ENCODE data around the gene CACNA2D3.

The CACNA2D3 gene

DNA sequence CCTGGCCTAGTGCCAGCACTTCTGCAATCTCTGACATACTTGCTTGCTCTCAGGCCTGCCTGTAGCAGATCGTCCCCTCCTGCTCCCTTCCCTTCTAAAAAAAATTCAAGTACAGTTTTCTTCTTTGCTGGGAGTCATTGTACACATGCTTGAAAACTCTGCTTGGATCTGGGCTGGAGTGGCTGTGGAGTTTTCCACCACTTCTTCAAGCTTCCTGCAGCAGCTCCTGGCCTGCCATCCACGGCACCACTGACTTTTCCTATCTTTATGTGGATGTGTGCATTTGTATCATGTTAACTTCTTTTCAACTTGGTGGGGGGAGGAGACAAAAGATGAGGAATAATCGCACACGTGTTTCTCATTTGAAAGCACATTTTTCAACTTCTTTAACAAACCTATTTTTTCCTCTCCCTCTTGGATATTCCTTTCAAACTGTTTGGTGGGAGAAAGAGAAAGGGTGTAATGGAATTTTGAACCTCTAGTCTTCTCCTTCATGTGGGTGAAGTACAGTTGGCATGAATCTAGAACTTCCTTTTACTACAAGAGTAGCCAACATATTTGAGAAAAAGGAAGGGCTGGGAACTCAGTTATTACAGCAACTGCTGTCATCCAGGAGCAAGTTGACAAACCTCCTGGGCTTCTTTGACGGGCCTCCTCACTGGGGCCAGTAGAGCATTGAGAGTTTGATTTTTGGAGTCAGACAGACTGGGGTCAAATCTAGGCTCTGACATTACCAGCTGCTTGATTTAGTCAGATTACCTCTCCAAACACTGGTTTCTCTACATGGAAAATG, 866.7 kb downstream of the CACNA2D3 start:
- DNase-seq: no peak

DNA sequence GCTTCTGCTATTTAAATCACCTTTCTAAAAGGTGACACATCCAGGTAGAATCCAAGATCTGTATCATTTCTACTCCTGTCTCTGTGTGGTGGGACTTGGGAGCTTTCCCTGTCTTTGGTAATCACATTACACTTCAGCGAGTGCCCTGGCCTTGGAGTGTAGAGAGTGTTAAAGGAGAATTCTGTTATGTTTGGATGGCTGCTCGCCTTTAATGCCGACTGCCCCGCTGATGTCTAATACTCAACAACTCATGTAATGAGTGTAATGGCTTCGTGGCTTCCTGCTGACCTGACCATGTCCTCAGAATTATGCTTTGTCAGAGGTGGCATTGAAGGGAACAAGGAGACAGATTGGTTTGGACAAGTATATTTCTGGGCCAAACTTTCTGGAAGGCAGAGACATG, 871.8 kb downstream of the CACNA2D3 start:
- no peak for DNase-seq

- DNase-seq: no peak
Measured at GRCh38 chr3:54999159-54999558, 876.8 kb downstream of the CACNA2D3 start.

- DNase-seq: no peak
Measured at GRCh38 chr3:54999811-55000210, 877.5 kb downstream of the CACNA2D3 start.

DNA sequence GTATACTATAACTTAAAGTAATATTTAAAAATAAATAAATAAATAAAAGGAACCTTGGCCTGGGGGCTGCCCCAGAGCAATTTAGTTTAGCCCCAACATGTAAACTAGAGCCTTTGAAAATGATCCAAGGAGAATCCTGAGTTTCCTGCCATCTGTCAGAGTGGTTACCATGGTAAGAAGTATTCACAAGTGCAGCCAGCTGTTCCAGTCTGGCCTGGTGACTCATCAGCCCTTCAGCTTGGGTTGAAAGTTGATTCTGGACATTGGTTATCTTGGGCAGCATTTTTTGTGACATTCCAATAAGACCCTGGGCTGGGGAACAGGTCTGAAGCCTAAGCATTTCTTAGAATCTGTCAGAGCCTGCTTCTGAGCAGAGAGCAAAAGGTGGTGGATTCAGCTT, 878.2 kb downstream of the CACNA2D3 start:
- DNase-seq: no peak

GRCh38 chr3:55000953-55001352, 878.6 kb downstream of the CACNA2D3 start:
- DNase-seq: no peak

- DNase-seq: no peak
Measured at GRCh38 chr3:55002416-55002930, 880.1 kb downstream of the CACNA2D3 start.

- no peak for DNase-seq
Measured at GRCh38 chr3:55006244-55006676, 883.9 kb downstream of the CACNA2D3 start.

DNA sequence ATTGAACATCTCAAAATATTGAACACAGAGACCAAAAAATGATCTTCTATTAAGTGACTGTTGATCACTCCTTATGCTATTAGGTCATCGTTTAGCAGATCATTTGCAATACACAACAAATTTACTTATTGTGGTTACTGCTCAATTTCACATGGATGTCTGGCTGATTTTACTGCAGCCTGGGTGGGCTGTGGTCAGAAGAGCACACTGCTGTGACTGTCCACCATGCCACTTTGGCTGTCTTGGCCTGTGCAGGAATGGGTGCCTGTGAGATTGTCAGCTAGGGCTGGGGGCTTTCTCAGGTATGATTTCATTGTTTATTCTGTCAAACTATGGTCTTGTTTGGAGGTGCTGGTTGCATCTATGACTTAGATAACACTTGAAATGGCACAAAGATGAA, 885.6 kb downstream of the CACNA2D3 start:
- DNase-seq: no peak

- DNase-seq: no peak
Measured at GRCh38 chr3:55009372-55009771, 887.0 kb downstream of the CACNA2D3 start.

GRCh38 chr3:55012091-55012490, 889.7 kb downstream of the CACNA2D3 start:
- no peak for DNase-seq

DNA sequence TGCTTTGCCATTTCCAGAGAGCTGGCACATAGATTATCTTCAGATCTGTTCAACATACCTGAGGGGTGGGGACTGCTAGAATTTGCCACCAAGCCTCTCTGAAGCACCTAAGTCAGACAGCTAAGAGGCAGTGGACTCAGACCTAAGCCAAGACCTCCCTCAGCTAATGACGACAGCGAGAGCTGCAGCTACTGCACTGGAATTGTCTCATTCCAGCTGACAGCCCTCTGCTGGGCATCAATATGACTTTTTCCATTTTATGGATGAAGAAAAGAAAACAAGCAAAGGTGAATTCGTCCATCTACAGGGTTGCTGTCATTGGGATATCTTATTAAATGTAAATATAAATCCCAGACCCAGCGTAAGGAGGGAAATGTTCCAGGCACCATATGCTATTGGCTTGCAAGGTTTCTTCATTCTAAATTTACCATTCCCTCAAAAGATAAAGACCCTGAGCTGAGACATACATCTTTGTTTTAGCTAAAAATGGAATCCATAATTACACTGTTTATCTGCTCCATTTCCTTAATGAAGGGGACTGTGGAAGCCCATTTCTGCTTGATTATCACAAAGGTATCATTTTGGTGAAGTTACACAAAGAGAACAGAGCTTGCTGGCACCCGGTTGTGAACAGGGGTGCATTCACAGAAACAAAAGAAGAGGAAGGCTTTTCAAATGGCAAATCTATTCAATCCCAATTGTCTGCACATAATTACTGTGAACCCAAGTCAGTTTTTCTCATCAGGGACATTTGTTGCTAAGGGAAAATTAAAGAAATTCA, 891.0 kb downstream of the CACNA2D3 start:
- DNase-seq: no peak

DNA sequence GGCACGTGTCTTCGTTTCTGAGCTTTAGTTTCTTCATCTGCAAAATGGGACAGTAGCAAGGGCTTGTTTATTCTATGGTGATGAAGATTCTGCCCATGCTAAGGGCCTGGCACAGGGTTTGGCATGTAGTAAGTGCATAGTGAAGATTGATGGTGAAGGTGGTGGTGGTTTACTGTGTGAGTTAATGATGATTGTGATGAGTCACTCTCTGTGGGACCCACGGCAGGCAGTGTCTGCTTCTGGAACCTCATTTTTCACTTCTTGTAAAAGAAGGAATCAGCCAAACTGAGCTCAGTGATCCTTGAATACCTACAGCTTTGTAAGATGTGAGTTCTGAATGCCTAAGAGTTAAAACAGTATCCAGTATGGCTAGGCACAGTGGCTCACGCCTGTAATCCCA, 891.7 kb downstream of the CACNA2D3 start:
- no peak for DNase-seq

- DNase-seq: no peak
Measured at GRCh38 chr3:55014906-55015305, 892.6 kb downstream of the CACNA2D3 start.

DNA sequence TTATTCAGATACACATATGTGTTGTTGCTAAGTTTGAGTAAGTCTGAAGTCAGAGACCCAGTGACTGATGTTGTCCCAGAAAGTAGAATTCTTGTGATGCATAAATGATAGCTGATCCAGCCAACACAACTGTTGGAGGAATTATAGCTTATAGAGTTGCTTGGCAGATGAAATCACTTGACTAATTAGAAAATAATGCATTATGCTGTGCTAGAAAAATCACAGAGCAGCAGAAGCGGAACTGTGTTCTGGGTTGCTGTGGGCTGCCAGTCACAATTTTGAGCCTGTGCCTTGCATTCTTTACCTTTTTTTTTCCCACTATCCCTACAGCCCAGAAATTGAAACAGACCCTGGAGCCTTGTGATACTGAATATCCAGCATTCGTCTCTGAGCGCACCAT, 895.5 kb downstream of the CACNA2D3 start:
- no peak for DNase-seq

- DNase-seq: no peak
Measured at GRCh38 chr3:55030938-55031337, 908.6 kb downstream of the CACNA2D3 start.

DNA sequence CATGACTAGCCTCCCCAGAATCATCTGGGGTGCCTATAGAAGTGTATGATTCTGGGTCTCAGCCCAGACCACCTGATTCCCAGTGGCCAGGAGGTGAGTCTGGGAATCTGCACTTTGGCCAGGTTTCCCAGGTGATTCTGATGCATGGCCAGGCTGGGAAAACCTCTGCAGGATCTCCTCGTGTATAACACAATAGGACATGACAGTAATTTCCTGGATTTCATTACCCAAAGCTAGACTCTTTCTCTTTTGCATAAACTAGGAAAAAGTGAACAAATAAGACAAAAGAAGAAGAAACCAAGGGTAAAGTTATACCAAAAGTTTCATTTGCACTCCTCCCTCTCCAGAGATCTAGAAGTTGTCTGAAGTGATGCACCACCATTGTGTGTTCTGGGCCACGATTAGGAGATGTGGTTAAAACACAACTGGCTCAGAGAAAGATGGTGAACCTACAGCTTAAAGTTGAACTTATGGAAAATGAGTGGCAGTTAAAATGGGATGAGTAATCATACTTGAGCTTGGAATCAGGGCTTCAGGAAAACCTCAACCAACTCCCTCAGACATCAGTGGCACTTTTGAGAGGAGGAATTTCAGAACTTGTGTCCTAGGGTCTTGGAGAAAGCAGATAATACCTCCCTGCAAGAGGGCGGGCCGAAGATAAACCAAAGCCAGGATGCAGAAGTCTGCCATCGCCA, 914.7 kb downstream of the CACNA2D3 start:
- no peak for DNase-seq

DNA sequence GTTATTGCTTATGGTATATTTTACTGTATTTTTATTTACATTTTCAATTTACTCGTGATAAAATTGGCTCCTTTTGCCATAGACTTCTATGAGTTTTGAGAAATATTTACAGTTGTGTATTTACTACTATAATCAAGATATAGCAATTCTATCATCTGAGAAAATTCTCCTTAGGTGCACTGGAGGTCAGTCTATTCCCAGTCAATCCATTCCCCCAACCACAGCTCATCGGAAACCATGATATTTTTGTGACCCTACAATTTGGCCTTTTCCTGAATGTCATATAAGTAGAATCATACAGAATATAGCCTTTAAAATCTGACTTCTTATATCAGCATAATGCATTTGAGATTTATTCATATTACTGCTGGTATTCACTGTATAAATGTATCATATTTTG, 920.2 kb downstream of the CACNA2D3 start:
- DNase-seq: no peak

DNA sequence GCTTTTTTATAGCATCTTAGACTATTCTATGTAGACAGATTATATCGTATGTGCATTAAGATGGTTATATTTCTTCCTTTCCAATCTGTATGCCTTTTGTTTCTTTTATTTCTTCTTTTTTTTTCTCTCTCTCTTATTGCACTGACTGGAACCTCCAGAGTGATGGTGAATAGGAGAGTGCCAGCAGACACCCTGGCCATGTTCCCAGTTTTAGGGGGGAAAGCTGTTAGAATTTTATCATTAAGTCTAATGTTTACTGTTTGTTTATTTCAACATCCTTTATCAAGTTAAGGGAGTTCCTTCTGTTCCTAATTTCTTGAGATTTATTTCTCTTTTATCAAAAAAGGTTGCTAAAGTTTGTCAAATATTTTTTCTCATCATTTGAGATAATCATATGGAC, 922.1 kb downstream of the CACNA2D3 start:
- no peak for DNase-seq

GRCh38 chr3:55059027-55059629, 936.8 kb downstream of the CACNA2D3 start:
- no peak for DNase-seq

DNA sequence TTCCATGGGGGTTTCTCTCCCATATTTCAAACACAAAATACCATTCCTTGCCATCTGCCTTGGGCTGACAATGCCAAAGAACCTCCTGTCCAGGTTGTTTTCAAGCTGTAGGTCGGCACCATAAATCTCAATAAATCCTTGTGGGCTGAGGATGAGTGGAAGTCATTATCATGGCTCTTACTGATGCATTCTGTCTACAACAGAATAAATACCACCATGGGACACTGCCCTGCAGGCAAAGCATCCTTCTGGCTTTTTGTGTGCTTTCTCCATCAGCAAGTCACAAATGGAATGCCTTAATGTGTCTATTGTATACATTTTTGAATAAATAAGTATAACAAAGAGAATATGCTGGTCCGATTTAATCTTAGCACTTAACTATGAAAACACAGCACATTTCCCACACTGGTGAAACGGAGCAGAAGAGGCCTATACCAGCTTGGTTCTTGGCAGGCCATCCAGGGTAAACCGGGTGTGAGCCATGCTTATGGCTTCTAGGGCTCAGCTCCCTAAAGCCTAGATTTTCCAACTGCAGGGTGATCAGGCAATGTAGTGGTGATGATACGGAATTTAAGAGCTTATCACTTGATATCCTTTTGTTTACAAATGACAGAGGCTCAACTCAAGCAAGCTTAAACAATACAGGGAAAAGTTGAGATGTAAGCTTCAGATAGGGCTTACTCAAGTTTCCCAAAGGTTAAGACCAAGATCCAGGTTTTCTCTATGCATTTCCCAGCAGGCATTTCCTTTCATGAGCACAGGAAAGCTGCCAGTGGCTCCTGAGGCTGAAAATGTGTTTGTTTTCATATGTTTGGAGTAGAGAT, 938.8 kb downstream of the CACNA2D3 start:
- no peak for DNase-seq

DNA sequence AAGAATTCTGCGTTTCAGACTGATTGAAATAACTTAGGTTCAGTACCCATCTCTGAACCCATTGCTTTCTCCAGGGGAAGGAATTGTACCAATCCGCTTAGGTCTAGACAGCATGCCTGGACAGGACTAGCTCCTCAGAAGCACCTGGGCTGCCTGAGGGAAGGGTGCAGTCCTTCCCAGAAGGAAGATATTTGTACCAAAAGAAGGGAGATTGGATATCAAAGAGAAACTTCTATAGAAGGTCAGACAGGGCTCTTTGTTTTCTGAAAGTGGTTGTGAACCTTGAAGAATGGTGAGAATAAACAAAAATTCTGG, 939.3 kb downstream of the CACNA2D3 start:
- no peak for DNase-seq
